HCT116 (cell line): ENCODE data around the gene ZNF804A. TPM values are rescaled to one million over a fixed set of nuclear protein-coding genes. Genes with fewer than 3 reads are reported as not detected.

ENCODE experiments used
- ATAC-seq: fragments of 200-7000 bp; cut with Tn5 transposase; 2 replicates; pipeline ENCODE4 v1.9.1; 2020; ENCODE audit warnings: mild to moderate bottlenecking, moderate library complexity
- BruUV-seq: library from RNA; stranded (reverse); fragments of 400-500 nt; replicated peaks from 2 replicates; lab custom pipeline; 2021; lab: Mats Ljungman, UMichigan
- CTCF ChIA-PET: fragments of 300-600 bp; sonication (Branson Sonifier 250); formaldehyde crosslinking; loops from one replicate; lab custom pipeline; 2021; ENCODE audit warnings: antibody characterized with exemption; lab: Charles Lee
- POLR2A ChIA-PET: fragments of 300-600, 350-600 bp; sonication (Branson Sonifier 250); formaldehyde crosslinking; loops from one replicate; lab custom pipeline; 2021; ENCODE audit warnings: antibody characterized with exemption; lab: Charles Lee
- RAD21 ChIA-PET, 2 experiments: fragments of 300-600 bp; sonication (Branson Sonifier 250); formaldehyde crosslinking; loops; one replicate each; lab custom pipeline; 2023; ENCODE audit warnings: low total read pairs in 2 of 2; ENCODE audit not compliant: uncharacterized antibody in 2 of 2, unreplicated experiment in 2 of 2, low non-redundant PET in 1 of 2; lab: Charles Lee
- DNase-seq: peaks from one replicate; pipeline ENCODE4 v3.0.0-alpha.2; 2010; ENCODE audit warnings: low read depth, low spot score
- H2AFZ ChIP-seq: fragments of 200-600 bp; shearing (Covaris generic), sonication (generic); 2 replicates; pipeline ENCODE4 v1.6.1; 2017; ENCODE audit warnings: low read depth, mixed run types, mixed read lengths, antibody characterized with exemption, low read length; ENCODE audit not compliant: poor library complexity, severe bottlenecking
- H3K27ac ChIP-seq: 2 replicates; pipeline ENCODE4 v1.5.1; 2012; ENCODE audit warnings: low read depth, low read length
- H3K27me3 ChIP-seq: fragments of 200-600 bp; sonication (generic); 2 replicates; pipeline ENCODE4 v1.6.1; 2016; ENCODE audit warnings: mixed run types, low read length, mixed read lengths; ENCODE audit not compliant: insufficient read depth
- H3K36me3 ChIP-seq, 2 experiments: fragments of 200-500 bp in 1 of 2; fragments of 200-600 bp in 1 of 2; sonication (Bioruptor generic) in 1 of 2; sonication (generic) in 1 of 2; 2 replicates each; pipeline versions ENCODE4 v1.5.1 to v1.6.1; 2014 to 2016; ENCODE audit warnings: low read length in 2 of 2, inconsistent platforms in 1 of 2, mixed read lengths in 1 of 2, mixed run types in 1 of 2; ENCODE audit not compliant: insufficient read depth in 2 of 2, control insufficient read depth in 1 of 2
- H3K4me1 ChIP-seq, 2 experiments: fragments of 200-600 bp in 1 of 2; sonication (generic) in 1 of 2; 2 replicates each; pipeline versions ENCODE4 v1.5.1 to v1.6.1; 2012 to 2017; ENCODE audit warnings: low read length in 2 of 2, inconsistent platforms in 1 of 2, mild to moderate bottlenecking in 1 of 2, mixed read lengths in 1 of 2, mixed run types in 1 of 2, moderate library complexity in 1 of 2; ENCODE audit not compliant: insufficient read depth in 2 of 2, control insufficient read depth in 1 of 2
- H3K4me2 ChIP-seq: fragments of 200-600 bp; sonication (generic); 2 replicates; pipeline ENCODE4 v1.6.1; 2017; ENCODE audit warnings: mixed run types, low read length, mixed read lengths
- H3K4me3 ChIP-seq, 2 experiments: fragments of 200-600 bp in 1 of 2; sonication (generic) in 1 of 2; replicated peaks in 1 of 2; 2 replicates each; pipeline ENCODE4 v1.5.1; 2011 to 2016; ENCODE audit warnings: low read length in 2 of 2, control low read depth in 1 of 2, low read depth in 1 of 2, mild to moderate bottlenecking in 1 of 2, mixed read lengths in 1 of 2, mixed run types in 1 of 2
- H3K79me2 ChIP-seq: fragments of 200-600 bp; sonication (generic); 2 replicates; pipeline ENCODE4 v1.6.1; 2017; ENCODE audit warnings: mild to moderate bottlenecking, mixed run types, low read length, moderate library complexity, mixed read lengths; ENCODE audit not compliant: insufficient read depth
- H3K9ac ChIP-seq: fragments of 200-600 bp; sonication (generic); 2 replicates; pipeline ENCODE4 v1.6.1; 2016; ENCODE audit warnings: low read length, mixed read lengths
- H3K9me2 ChIP-seq: fragments of 200-600 bp; sonication (generic), shearing (Covaris generic); 2 replicates; pipeline ENCODE4 v1.6.1; 2017; ENCODE audit warnings: mixed run types, mild to moderate bottlenecking, moderate library complexity; ENCODE audit not compliant: insufficient read depth
- H3K9me3 ChIP-seq, 2 experiments: fragments of 200-500 bp in 1 of 2; fragments of 200-600 bp in 1 of 2; sonication (Bioruptor generic) in 1 of 2; sonication (generic) in 1 of 2; 2 replicates each; pipeline ENCODE4 v1.6.1; 2014 to 2017; ENCODE audit warnings: low read length in 2 of 2, mixed read lengths in 2 of 2, inconsistent platforms in 1 of 2, low read depth in 1 of 2, mild to moderate bottlenecking in 1 of 2, mixed run types in 1 of 2, moderate library complexity in 1 of 2; ENCODE audit not compliant: control insufficient read depth in 1 of 2, insufficient read depth in 1 of 2
- H4K20me1 ChIP-seq: fragments of 200-600 bp; sonication (generic), shearing (Covaris generic); 2 replicates; pipeline ENCODE4 v1.6.1; 2017; ENCODE audit warnings: mixed run types, mild to moderate bottlenecking, moderate library complexity; ENCODE audit not compliant: insufficient read depth
- CEBPB ChIP-seq: IDR thresholded peaks from 2 replicates; pipeline ENCODE4 v1.6.1; 2012; ENCODE audit warnings: low read depth
- EGR1 ChIP-seq: IDR thresholded peaks from 2 replicates; pipeline ENCODE4 v1.6.1; 2012; ENCODE audit warnings: low read depth
- EZH2 ChIP-seq: fragments of 200-600 bp; sonication (generic); IDR thresholded peaks from 2 replicates; pipeline ENCODE4 v1.6.1; 2017; ENCODE audit warnings: antibody characterized with exemption, mixed run types
- FOSL1 ChIP-seq: IDR thresholded peaks from 2 replicates; pipeline ENCODE4 v1.6.1; 2012; ENCODE audit warnings: low read depth
- POLR2A ChIP-seq: IDR thresholded peaks from 2 replicates; pipeline ENCODE4 v1.7.0; 2011; ENCODE audit warnings: borderline replicate concordance; ENCODE audit not compliant: insufficient read depth, insufficient read length; ENCODE audit errors: extremely low read depth
- RAD21 ChIP-seq: IDR thresholded peaks from 2 replicates; pipeline ENCODE4 v1.6.1; 2012; ENCODE audit warnings: low read depth, mild to moderate bottlenecking
- SIN3A ChIP-seq: IDR thresholded peaks from 2 replicates; pipeline ENCODE4 v1.6.1; 2012; ENCODE audit warnings: low read depth
- SRF ChIP-seq: IDR thresholded peaks from 2 replicates; pipeline ENCODE4 v1.6.1; 2012; ENCODE audit warnings: low read depth
- TCF7L2 ChIP-seq: IDR thresholded peaks from 2 replicates; pipeline ENCODE4 v1.7.0; 2011; ENCODE audit warnings: borderline replicate concordance, inconsistent platforms; ENCODE audit not compliant: insufficient read depth, insufficient read length; ENCODE audit errors: extremely low read depth
- intact Hi-C: fragments of 100-400 bp; cut with micrococcal nuclease; formaldehyde crosslinking; loops from 2 replicates; pipeline ENCODE4 v1.10.0; 2022
- total RNA-seq: library from RNA; stranded (reverse); gene quantifications from one replicate; pipeline ENCODE4 v1.2.1, GENCODE V29; 2021; ENCODE audit not compliant: unreplicated experiment

ZNF804A gene
- total RNA-seq, 1 experiment from 2014 or later: 0.61 TPM

- no peaks in the 10 kb centered on the region for H4K20me1 ChIP-seq
- no peaks in the 10 kb centered on the region for H3K79me2 ChIP-seq
- ChIA-PET CTCF (no interaction called here), POLR2A (no interaction called here), RAD21 (no interaction called here)
- no peak overlapping the region for H3K4me3 ChIP-seq
- H2AFZ ChIP-seq: no peak overlapping the region
- no peaks in the 10 kb centered on the region for H3K9me3 ChIP-seq
- TF ChIP-seq CEBPB (no peak), EZH2 (no peak), FOSL1 (no peak), RAD21 (no peak), EGR1 (no peak), SIN3A (no peak), POLR2A (no peak)
- H3K4me1 ChIP-seq: no peaks in the 10 kb centered on the region
- no peak for DNase-seq
- ATAC-seq: no peak
- no peak overlapping the region for H3K27ac ChIP-seq
- no peaks in the 10 kb centered on the region for H3K27me3 ChIP-seq
- H3K9me2 ChIP-seq: no peaks in the 10 kb centered on the region
- intact Hi-C loops: no loop called here
- no peak overlapping the region for H3K9ac ChIP-seq
- H3K36me3 ChIP-seq: no peaks in the 10 kb centered on the region
- no peak overlapping the region for H3K4me2 ChIP-seq
- BruUV-seq: no TSS peak
Measured at GRCh38 chr2:184783576-184783975, 185.2 kb downstream of the ZNF804A start.

- POLR2A ChIA-PET: no interaction called here
- BruUV-seq: no TSS peak
- ATAC-seq: no peak
Measured at GRCh38 chr2:184793176-184793575, 194.8 kb downstream of the ZNF804A start.

More at GRCh38 chr2:184793176-184793575, 194.8 kb downstream of the ZNF804A start:
- no peak for DNase-seq
- Histone ChIP-seq H4K20me1 (no peaks in the 10 kb centered on the region), H3K27ac (no peak overlapping the region), H3K4me2 (no peak overlapping the region), H3K36me3 (no peaks in the 10 kb centered on the region), H2AFZ (no peak overlapping the region), H3K9ac (no peak overlapping the region), H3K9me3 (no peaks in the 10 kb centered on the region), H3K9me2 (no peaks in the 10 kb centered on the region), H3K79me2 (no peaks in the 10 kb centered on the region), H3K27me3 (no peaks in the 10 kb centered on the region), H3K4me3 (no peak overlapping the region), H3K4me1 (no peaks in the 10 kb centered on the region)
- RAD21 ChIA-PET: no interaction called here
- intact Hi-C loops: no loop called here
- TF ChIP-seq TCF7L2 (no peak), SRF (no peak)
- CTCF ChIA-PET: no interaction called here
